Left hindlimb (tissue), 1 donor: Measurements from ENCODE around the gene RDX.
"Not testable (repeated sequence)": the region's sequence is repeated elsewhere in the genome, so short reads cannot be mapped to it uniquely, and the experiment has no call there.

Source experiments
- DNase-seq: peaks from one replicate; pipeline ENCODE4 v3.0.0-alpha.2; 2018

The RDX gene

GRCh38 chr11:110269996-110270395, 26.4 kb downstream of the RDX start:
- DNase-seq, result no peak

- DNase-seq, result no peak
These were observed 28.0 kb downstream of the RDX start for GRCh38 chr11:110268441-110268840.

GRCh38 chr11:110262072-110262403, 34.4 kb downstream of the RDX start:
- DNase-seq, result no peak

GRCh38 chr11:110261195-110262071, 35.0 kb downstream of the RDX start:
- DNase-seq, result no peak

GRCh38 chr11:110253525-110253924, 42.9 kb downstream of the RDX start:
- DNase-seq, result no peak

GRCh38 chr11:110251836-110252235, 44.6 kb downstream of the RDX start:
- DNase-seq, result no peak

GRCh38 chr11:110250168-110250567, 46.2 kb downstream of the RDX start:
- DNase-seq, result no peak

- no peak for DNase-seq
These were observed 46.6 kb downstream of the RDX start for GRCh38 chr11:110249766-110250165.

GRCh38 chr11:110249066-110249465, 47.3 kb downstream of the RDX start:
- no peak for DNase-seq

- no peak for DNase-seq
These were observed 52.6 kb downstream of the RDX start for GRCh38 chr11:110243791-110244190.

- no peak for DNase-seq
These were observed 53.7 kb downstream of the RDX start for GRCh38 chr11:110242746-110243145.

GRCh38 chr11:110242188-110242587, 54.2 kb downstream of the RDX start:
- DNase-seq, result no peak

GRCh38 chr11:110235966-110236365, 60.4 kb downstream of the RDX start:
- no peak for DNase-seq

- DNase-seq, result no peak
These were observed 66.0 kb downstream of the RDX start for GRCh38 chr11:110230377-110230776.

- no peak for DNase-seq
These were observed 77.2 kb downstream of the RDX start for GRCh38 chr11:110219006-110219785.

- DNase-seq, result no peak
These were observed 78.5 kb downstream of the RDX start for GRCh38 chr11:110217936-110218335.

- DNase-seq, result no peak
These were observed 79.1 kb downstream of the RDX start for GRCh38 chr11:110217223-110217877.

- not testable (repeated sequence) for DNase-seq
These were observed 87.1 kb downstream of the RDX start for GRCh38 chr11:110209313-110209694.

- not testable (repeated sequence) for DNase-seq
These were observed 87.6 kb downstream of the RDX start for GRCh38 chr11:110208678-110209312.

GRCh38 chr11:110207123-110207522, 89.3 kb downstream of the RDX start:
- no peak for DNase-seq

- DNase-seq, result no peak
These were observed 95.6 kb downstream of the RDX start for GRCh38 chr11:110200836-110201235.

- no peak for DNase-seq
These were observed 96.2 kb downstream of the RDX start for GRCh38 chr11:110200241-110200640.
